ENCODE results near the gene HBA1. TPM values are rescaled to one million over a fixed set of nuclear protein-coding genes. Genes with fewer than 3 reads are reported as not detected.
"Not testable (repeated sequence)": the region's sequence is repeated elsewhere in the genome, so short reads cannot be mapped to it uniquely, and the experiment has no call there.

HBA1 gene
- 0.83 TPM in 1 of 2 replicates, not detected in the other for total RNA-seq
- polyA plus RNA-seq (2012) = not detected

DNA sequence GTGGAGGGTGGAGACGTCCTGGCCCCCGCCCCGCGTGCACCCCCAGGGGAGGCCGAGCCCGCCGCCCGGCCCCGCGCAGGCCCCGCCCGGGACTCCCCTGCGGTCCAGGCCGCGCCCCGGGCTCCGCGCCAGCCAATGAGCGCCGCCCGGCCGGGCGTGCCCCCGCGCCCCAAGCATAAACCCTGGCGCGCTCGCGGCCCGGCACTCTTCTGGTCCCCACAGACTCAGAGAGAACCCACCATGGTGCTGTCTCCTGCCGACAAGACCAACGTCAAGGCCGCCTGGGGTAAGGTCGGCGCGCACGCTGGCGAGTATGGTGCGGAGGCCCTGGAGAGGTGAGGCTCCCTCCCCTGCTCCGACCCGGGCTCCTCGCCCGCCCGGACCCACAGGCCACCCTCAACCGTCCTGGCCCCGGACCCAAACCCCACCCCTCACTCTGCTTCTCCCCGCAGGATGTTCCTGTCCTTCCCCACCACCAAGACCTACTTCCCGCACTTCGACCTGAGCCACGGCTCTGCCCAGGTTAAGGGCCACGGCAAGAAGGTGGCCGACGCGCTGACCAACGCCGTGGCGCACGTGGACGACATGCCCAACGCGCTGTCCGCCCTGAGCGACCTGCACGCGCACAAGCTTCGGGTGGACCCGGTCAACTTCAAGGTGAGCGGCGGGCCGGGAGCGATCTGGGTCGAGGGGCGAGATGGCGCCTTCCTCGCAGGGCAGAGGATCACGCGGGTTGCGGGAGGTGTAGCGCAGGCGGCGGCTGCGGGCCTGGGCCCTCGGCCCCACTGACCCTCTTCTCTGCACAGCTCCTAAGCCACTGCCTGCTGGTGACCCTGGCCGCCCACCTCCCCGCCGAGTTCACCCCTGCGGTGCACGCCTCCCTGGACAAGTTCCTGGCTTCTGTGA, at the start of gene HBA1:
Gene HBA1, plus strand, starts transcription at position 204 of the 906 bp plus-strand sequence. Its CDS starts 37 bp downstream, at position 241.
- not testable (repeated sequence) for DNase-seq (ENCODE audit: low read depth)

DNA sequence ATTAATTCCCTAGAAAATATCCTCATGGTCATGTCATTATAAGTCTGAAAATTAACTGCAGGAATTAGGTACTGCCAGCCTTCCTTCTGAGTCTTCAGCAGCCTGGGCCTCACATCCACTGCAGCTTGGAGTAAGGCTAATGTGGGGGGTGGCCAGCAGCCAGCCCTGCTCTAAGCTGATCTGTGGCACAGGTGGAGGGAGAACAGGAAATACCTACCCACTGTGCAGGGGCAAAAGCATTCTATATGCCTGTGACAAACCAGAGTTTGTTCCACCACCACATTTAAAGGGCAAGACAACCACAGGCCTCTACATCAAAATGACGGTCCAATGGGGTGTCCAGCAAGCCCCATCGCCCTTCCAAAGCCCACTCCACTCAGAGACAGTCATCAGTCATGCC, 47.4 kb upstream of the HBA1 start:
- DNase-seq (ENCODE audit: low read depth) = no peak

DNA sequence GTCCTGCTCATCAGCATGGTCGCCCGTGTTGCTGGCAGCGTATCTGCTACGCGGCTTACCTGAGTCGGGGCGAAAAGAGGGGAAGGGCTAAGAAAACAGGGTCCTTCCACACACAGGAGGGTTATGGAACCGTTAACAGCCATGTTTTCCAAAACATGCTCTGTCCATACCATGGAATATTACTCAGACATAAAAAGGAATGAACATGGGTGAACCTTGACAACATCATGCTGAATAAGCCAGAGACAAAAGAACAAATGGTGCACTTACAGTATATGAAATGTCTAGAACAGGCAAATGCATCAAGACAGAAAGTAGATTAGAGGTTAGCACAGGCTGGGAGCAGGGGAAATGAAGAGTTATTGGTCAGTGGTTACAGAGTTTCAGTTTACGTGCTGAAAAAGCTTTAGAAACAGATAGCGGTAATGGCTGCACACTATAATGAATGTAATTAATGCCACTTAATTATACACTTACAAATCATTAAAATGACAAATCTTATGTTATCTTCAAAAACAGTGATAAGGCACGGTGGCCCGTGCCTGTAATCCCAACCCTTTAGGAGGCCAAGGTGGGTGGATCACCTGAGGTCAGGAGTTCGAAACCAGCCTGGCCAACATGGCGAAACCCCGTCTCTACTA, 45.8 kb upstream of the HBA1 start:
- no peak for DNase-seq (ENCODE audit: low read depth)

DNA sequence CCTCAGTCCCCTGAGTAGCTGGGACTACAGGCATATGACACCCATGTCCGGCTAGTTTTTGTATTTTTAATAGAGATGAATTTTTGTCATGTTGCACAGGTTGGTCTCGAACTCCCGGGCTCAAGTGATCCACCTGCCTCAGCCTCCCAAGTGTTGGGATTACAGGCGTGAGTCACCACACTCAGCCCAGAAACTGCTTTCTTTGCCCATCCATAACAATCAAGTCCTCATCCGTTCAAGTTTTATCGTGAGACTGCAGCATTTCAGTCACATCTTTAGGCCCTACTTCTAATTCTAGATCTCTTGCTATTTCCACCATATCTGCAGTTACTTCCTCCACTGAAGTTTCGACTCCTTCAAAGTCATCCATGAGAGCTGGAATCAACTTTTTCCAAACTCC, 44.4 kb upstream of the HBA1 start:
- no peak for DNase-seq (ENCODE audit: low read depth)

DNA sequence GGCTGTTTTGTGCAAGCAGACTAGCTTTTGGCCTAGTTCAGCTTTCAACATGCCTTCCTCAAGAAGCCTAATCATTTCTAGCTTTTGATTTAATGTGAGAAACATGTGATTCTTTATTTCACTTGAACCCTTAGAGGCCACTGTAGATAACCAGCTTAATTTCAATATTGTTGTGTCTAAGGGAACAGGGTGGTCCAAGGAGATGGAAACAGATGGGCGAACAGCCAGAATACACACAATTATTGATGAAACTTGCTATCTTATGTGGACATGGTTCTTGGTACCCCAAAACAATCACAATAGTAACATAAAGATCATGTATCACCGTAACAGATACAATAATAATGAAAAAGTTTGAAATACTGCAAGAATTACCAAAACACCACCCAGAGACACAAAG, 42.8 kb upstream of the HBA1 start:
- DNase-seq (ENCODE audit: low read depth) = no peak

DNA sequence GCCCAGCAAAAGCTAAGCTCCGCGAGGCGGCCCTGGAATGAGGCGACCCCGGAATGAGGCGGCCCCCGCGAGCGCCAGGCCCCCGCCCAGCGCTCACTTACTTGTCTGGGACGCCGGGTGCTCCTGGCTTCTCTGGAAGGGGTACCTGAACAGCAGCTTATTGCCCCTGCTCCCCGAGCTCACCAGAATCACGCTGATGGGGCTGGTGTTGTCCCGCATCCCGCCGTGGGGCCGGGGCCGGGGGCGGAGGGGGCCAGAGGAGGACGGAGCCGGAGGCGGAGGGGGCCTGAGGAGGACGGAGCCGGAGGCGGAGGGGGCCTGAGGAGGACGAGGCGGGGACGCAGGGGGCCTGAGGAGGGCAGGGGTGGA, 38.4 kb upstream of the HBA1 start:
- no peak for DNase-seq (ENCODE audit: low read depth)

DNA sequence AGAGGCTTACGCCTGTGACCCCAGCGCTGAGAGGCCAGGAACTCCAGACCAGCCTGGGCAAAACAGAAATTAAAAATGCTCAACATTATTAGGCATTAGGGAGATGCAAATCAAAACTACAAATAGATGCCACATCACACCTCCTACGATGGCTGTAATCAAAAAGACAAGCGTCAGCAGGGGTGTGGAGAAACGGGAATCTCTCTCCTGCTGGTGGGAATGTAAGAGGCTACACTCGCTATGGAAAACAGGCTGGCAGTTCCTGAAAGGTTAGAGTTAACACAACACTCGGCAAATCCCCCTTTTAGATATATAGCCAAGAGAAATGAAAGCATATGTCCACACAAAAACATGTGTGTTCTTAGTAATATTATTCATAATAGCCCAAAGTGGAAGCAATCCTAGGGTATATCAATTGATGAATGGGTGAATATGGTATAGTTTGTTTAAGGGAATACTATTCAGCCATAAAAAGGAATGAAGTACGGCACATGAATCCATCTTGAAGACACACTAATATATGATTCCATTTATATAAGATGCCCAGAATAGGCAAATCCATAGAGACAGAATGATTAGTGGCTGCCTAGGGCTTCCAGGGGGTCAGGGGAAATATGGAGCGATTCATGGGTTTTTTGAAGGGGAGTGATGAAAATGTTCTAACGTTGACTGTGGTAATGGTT, 36.2 kb upstream of the HBA1 start:
- DNase-seq (ENCODE audit: low read depth) = no peak

DNA sequence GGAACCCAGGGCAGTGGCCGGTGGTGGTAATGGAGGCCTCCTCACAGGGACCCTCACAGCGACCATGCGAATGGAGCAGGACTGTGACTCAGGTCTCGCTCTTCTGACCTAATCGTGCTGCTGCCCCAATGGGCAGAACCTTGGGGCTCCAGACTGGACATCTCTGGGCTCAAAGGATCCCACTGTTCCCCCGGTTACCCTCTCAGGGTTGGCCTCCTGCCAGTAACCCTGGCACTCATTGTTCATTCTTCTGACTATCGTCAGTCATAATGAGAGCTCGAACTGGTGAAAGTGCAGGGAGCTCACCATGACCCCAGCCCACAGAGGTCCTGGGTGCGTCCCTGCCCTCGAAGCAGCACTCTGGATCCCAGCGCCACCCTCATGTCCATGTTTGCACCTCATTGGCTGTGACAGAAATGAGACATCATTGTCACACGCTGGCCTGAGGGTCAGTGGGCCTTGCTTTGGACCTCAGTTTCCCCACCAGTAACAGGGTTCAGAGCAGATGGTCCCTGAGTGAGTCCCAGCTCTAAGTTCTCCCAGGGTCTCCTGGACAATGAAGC, 34.0 kb upstream of the HBA1 start:
- no peak for DNase-seq (ENCODE audit: low read depth)

DNA sequence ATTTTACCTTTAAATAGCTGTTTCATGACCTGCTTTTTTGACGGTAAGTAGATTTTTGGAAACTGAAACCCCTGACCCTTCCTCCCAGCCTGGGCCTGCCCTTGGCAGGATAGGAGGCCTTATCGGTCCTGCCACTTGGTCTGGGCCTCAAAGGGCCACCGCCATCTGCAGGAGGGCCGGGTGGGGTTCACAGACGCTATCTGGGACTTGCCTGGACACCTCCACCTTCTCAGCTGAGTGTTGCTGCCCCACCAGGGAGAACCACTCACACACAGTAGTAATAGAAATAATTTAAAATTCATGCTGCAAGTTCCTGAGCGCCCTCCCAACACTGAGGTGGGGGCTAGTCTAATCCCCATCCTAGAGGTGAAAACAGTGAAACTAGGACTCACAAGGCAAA, 33.4 kb upstream of the HBA1 start:
- no peak for DNase-seq (ENCODE audit: low read depth)

DNA sequence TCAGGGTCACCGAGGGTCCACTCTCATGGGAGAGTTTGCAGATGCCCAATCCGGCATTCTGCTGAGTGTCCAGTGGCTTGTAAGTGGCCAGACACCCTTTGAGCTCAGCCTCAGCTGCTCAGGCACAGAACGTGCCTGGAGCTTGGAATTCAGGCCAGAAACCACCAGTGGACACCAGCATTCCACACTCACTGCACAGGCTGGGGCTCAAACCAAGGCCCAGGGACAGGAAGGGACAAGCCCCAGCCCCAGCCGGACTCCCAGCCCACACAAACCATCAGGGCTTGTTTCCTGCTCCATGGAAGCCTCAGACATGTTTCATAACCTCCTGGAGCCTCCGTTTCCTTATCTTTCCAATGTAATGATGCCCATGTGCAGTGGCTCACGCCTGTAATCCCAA, 33.0 kb upstream of the HBA1 start:
- DNase-seq (ENCODE audit: low read depth) = peak; percentile 91

DNA sequence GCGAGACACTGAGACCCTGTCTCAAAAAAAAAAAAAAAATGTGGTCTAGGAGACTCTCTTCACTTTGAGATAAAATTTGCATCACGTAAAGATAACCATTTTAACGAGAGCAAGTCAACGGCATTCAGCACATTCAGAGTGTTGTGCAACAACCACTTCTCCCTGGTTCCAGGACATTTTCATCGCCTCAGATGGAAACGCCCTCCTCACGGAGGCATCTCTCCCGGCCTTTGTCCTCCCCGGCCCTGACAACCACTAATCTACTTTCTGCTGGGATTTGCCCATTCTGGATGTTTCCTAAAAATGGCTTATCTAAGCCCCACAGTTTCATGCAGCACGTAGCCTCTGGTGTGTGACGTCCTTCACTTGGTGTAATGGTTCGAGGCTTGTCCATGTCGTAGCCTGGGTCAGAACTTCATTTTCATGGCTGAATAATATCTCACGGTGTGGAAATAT, 31.7 kb upstream of the HBA1 start:
- no peak for DNase-seq (ENCODE audit: low read depth)

DNA sequence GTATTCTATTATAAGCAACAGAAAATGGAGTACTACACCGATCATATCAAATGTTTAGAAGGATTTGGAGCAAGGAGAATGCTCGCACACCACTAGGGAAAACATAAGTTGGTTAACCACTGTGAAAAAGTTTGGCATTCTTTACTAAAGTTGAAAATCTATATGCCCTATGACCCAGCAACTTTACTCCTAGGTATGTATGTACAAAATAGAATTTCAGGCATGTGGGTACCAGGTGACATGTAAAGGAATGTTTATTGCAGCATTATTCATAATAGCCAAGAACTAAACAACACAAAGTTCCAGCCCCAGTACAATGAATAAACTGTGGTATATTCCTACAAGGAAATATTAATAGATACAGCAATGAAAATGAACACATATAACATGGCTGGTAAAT, 29.8 kb upstream of the HBA1 start:
- no peak for DNase-seq (ENCODE audit: low read depth)

DNA sequence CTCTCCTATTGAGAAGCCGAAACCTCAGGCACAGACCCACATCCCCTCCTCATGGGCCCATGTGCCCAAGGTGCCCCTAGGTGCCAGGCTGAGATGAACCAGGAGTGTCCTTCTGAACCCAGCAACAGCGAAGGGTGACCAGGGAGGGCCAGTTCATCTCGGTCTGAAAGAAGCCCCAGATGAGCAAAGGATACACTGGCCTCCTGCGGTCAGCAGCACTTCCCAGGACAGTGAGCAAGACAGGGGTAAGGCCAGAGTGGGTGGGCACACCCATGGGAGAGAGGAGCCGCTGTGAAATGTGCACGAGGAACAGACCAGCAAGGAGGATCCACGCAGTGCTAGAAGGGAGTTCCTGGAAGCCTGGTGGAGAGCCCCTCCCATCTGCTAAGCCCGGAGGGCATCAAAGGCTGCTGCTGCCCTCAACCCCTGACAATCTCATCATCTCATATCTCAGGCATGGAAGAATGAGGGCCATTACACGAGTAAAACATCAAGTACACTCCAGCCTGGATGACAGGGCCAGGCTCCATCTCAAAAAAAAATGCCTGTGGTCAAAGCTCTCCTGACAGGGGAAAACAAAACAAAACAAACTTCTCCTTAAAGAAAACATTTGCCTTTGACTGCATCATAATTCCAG, 27.3 kb upstream of the HBA1 start:
- DNase-seq (ENCODE audit: low read depth) = peak; percentile 22

DNA sequence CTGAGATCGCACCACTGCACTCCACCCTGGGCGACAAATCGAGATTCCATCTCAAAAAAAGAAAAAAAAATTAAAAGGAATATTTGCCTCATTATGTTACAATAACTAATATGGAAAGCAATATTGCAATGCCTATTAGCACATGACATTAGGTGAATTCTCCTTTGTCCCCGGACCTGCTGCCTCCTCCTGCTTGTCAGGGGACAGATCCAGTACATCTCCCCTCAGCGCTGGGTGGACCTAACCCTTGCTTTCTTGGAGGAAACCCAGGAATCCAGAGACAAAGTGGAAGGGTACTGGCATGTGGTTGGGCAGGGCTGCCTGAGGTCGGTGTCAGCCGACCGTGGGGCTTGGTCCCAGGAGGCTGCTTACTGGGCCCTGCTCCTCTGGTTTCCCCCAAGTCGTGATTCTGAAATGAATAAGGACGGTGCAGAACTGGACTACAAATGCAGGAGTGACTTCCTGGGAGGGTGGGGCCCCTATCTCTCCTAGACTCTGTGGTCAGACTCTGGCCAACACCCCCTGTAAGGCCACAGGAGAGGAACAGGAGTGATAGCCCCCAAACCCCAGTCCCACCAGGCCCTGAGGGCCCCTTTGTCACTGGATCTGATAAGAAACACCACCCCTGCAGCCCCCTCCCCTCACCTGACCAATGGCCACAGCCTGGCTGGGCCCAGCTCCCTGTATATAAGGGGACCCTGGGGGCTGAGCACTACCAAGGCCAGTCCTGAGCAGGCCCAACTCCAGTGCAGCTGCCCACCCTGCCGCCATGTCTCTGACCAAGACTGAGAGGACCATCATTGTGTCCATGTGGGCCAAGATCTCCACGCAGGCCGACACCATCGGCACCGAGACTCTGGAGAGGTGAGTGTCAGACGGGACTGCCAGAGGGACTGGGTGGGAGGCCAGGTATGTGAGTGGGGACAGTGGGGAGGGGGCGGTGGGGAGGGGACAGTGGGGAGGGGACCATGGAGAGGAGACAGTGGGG, 24.0 kb upstream of the HBA1 start, which contains the start of gene HBZ:
Gene HBZ, plus strand, starts transcription at position 504 of the 988 bp plus-strand sequence. Its CDS starts 266 bp downstream, at position 770.
- DNase-seq (ENCODE audit: low read depth) = no peak

DNA sequence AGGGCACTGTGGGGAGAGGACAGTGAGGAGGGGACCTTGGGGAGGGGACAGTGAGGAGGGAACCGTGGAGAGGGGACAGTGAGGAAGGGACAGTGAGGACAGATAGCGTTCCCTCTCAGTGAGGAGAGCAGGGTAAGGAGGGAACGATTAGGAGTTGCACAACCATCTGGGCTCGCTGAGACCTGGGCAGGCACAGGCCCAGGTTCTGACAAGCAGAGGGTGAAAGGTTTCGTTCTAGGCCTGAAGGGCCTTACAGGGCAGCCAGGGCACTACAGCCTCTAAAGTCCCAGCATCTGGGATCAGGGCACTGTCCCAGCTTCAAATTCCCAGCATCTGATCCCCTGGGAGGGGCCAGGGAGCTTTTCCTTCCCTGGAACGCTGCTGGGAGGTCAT, 23.4 kb upstream of the HBA1 start:
- DNase-seq (ENCODE audit: low read depth) = not testable (repeated sequence)

DNA sequence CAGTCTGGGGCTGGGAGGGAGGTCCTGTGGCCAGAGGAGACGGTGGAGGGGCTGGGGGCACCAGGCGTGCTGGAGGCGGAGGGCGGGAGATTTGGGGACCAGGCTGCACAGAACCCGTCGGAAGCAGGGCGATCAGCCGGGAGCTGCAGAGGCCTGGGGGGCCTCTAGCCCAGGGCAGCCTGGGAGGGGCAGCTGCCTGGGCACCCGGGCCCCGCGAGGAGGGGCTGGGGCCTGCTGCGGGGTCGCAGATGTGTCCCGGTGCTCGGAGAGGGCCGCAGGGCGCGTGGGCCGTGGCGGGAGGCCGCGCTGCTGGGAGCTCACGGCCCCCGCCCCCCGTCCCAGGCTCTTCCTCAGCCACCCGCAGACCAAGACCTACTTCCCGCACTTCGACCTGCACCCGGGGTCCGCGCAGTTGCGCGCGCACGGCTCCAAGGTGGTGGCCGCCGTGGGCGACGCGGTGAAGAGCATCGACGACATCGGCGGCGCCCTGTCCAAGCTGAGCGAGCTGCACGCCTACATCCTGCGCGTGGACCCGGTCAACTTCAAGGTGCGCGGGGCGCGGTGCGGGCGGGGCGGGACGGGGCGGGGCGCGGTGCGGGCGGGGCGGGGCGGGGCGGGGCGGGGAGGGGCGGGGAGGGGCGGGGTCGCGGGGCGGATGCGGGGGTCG, 22.8 kb upstream of the HBA1 start:
- not testable (repeated sequence) for DNase-seq (ENCODE audit: low read depth)

DNA sequence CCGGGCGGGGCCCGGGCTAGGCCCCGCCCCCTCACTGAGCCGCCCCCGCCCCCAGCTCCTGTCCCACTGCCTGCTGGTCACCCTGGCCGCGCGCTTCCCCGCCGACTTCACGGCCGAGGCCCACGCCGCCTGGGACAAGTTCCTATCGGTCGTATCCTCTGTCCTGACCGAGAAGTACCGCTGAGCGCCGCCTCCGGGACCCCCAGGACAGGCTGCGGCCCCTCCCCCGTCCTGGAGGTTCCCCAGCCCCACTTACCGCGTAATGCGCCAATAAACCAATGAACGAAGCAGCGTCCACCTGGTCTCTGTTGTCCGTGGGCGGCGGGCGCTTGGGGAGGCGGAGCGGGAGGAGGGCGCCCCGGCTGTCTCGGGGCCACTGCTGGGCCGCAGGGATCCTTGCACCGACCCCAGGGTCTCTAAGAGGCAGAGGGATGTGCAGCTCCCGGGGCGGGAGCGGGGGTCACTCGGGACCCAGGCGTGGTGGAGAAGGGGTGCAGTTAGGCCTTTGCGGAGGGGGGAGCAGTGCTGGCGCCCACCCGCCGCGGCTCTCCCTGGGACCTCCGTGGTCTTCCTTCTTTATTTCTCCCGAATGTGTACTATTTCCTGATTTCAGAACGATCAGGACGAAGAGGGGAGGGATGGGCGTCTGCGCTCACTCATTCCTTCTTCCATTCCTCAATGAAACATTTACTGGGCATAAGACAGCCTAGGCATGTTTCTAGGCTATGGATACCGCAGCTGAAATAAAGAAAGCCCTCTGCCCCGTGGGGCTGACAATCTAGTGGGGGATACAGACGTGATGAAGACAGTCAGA, 22.1 kb upstream of the HBA1 start:
- DNase-seq (ENCODE audit: low read depth) = peak; percentile 48

DNA sequence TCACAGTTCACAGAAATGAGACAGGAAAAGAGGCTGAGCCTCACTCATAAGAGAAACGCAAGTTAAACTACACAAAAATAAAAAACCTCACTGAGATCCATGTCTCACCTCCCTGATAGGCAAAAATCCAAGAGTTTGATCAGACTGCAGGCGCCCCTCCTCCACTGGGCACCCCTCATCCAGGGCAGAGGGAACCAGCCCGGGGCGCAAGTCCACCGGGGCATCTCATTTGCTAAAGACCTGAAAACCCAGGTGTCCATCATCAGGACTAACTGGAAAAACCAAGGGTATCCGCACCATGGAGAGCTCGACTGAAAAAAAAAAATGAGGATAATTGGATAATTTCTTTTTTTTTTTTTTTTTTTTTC, 21.5 kb upstream of the HBA1 start:
- DNase-seq (ENCODE audit: low read depth) = no peak
